Measurements from ENCODE around the gene SLC26A1. TPM values are rescaled to one million over a fixed set of nuclear protein-coding genes. Genes with fewer than 3 reads are reported as not detected.

The SLC26A1 gene
- total and polyA plus RNA-seq, 12 donors, result 0.06 to 0.66 (median 0.33) TPM; not detected in 8

- intact Hi-C loops (cut with DNase I), result loop anchor here in 1 of 10 donors (5.0 kb wide), 1 partner anchor 33 kb away; no protein-coding TSS in a partner anchor
- no peak for DNase-seq
- no peak overlapping the region for H3K27ac ChIP-seq
- no peak for TF ChIP-seq CTCF (IDR thresholded peaks at IDR 0.05)
- H3K27me3 ChIP-seq, result peaks cover 0 to 10% (median 0%) of the 10 kb centered on the region in 7 donors
- peaks cover 0 to 19% (median 9%) of the 10 kb centered on the region in 9 donors for H3K36me3 ChIP-seq
- ATAC-seq, result no peak
- H3K4me3 ChIP-seq, result no peak overlapping the region
- WGBS, 2 donors, result 93 to 94% methylated on average over 25 of the region's 25 CpGs
- H3K9me3 ChIP-seq, result no peaks in the 10 kb centered on the region
- peaks cover 9 to 37% (median 24%) of the 10 kb centered on the region in 9 donors for H3K4me1 ChIP-seq
These were observed 23.0 kb downstream of the SLC26A1 start for GRCh38 chr4:970046-970745.

- Histone ChIP-seq H3K27me3 (peaks cover 0 to 10% (median 0%) of the 10 kb centered on the region in 7 donors), H3K4me1 (peaks cover 9 to 33% (median 21%) of the 10 kb centered on the region in 9 donors), H3K9me3 (no peaks in the 10 kb centered on the region), H3K36me3 (peaks cover 0 to 32% (median 11%) of the 10 kb centered on the region in 9 donors), H3K4me3 (no peak overlapping the region), H3K27ac (no peak overlapping the region)
- no peak for DNase-seq
- ATAC-seq, result no peak
- TF ChIP-seq CTCF (IDR thresholded peaks at IDR 0.05), result no peak
- intact Hi-C loops (cut with DNase I), result no loop called here
- 83 to 87% methylated on average over 23 of the region's 23 CpGs for WGBS, 2 donors
These were observed 24.4 kb downstream of the SLC26A1 start for GRCh38 chr4:968621-969394.

- intact Hi-C loops (cut with DNase I), result no loop called here
These were observed 25.0 kb downstream of the SLC26A1 start for GRCh38 chr4:968221-968620.

More at GRCh38 chr4:968221-968620, 25.0 kb downstream of the SLC26A1 start:
- Histone ChIP-seq H3K4me3 (no peak overlapping the region), H3K27ac (no peak overlapping the region), H3K27me3 (peaks cover 0 to 10% (median 0%) of the 10 kb centered on the region in 7 donors), H3K36me3 (peaks cover 0 to 34% (median 11%) of the 10 kb centered on the region in 9 donors), H3K9me3 (no peaks in the 10 kb centered on the region), H3K4me1 (peaks cover 9 to 33% (median 19%) of the 10 kb centered on the region in 9 donors)
- ATAC-seq (no peak), DNase-seq (no peak)
- WGBS, 2 donors, result 23 to 28% methylated on average over 24 of the region's 24 CpGs
- TF ChIP-seq CTCF (IDR thresholded peaks at IDR 0.05), result no peak
